T-helper 2 cell (primary cell): Measurements from ENCODE around the gene GLUL.
"Not testable (repeated sequence)": the region's sequence is repeated elsewhere in the genome, so short reads cannot be mapped to it uniquely, and the experiment has no call there.

Experiments
- DNase-seq, 5 experiments: peaks; one replicate each; pipeline versions ENCODE4 v3.0.0 to v3.0.0-alpha.2; 2012 to 2022

Gene GLUL

GRCh38 chr1:182367926-182368325 is 23.7 kb downstream of the GLUL start:
- no peak for DNase-seq

GRCh38 chr1:182366596-182366995 is 25.0 kb downstream of the GLUL start:
- no peak for DNase-seq

- DNase-seq, result no peak
These were observed 31.9 kb downstream of the GLUL start for GRCh38 chr1:182359645-182360044.

- DNase-seq, result no peak
These were observed 33.7 kb downstream of the GLUL start for GRCh38 chr1:182357913-182358312.

GRCh38 chr1:182357171-182357570 is 34.4 kb downstream of the GLUL start:
- no peak for DNase-seq

GRCh38 chr1:182355723-182356098 is 35.9 kb downstream of the GLUL start:
- DNase-seq, result no peak

GRCh38 chr1:182351790-182352364 is 39.7 kb downstream of the GLUL start:
- DNase-seq, result no peak

GRCh38 chr1:182350839-182351238 is 40.8 kb downstream of the GLUL start:
- DNase-seq, result no peak

GRCh38 chr1:182348961-182349747 is 42.4 kb downstream of the GLUL start:
- DNase-seq, result no peak

- DNase-seq, result no peak
These were observed 44.6 kb downstream of the GLUL start for GRCh38 chr1:182347019-182347418.

- DNase-seq, result no peak
These were observed 51.1 kb downstream of the GLUL start for GRCh38 chr1:182340233-182341058.

- DNase-seq, result no peak
These were observed 51.9 kb downstream of the GLUL start for GRCh38 chr1:182339684-182340083.

- no peak for DNase-seq
These were observed 52.7 kb downstream of the GLUL start for GRCh38 chr1:182338806-182339370.

GRCh38 chr1:182337736-182338571 is 53.6 kb downstream of the GLUL start:
- no peak for DNase-seq

GRCh38 chr1:182335771-182336566 is 55.6 kb downstream of the GLUL start:
- no peak for DNase-seq

- DNase-seq, result not testable (repeated sequence)
These were observed 58.5 kb downstream of the GLUL start for GRCh38 chr1:182333071-182333571.

- DNase-seq, result no peak
These were observed 59.1 kb downstream of the GLUL start for GRCh38 chr1:182332261-182333060.
